GM18508 (cell line): ENCODE measurements around the gene LRP2BP.
"Not testable (repeated sequence)": the region's sequence is repeated elsewhere in the genome, so short reads cannot be mapped to it uniquely, and the experiment has no call there.

ENCODE experiments used
- ATAC-seq: cut with Tn5 transposase; IDR thresholded peaks from one replicate; pipeline ENCODE4 v1.9.1; 2021; ENCODE audit warnings: moderate number of reproducible peaks; ENCODE audit not compliant: insufficient read depth, unreplicated experiment

Gene LRP2BP

GRCh38 chr4:185364886-185365285, 30.8 kb downstream of the LRP2BP start:
- ATAC-seq, result no peak

- ATAC-seq, result no peak
Measured at GRCh38 chr4:185363251-185363650, 32.5 kb downstream of the LRP2BP start.

GRCh38 chr4:185362570-185362969, 33.2 kb downstream of the LRP2BP start:
- ATAC-seq, result not testable (repeated sequence)

- ATAC-seq, result no peak
Measured at GRCh38 chr4:185361872-185362271, 33.9 kb downstream of the LRP2BP start.

GRCh38 chr4:185359767-185360446, 35.8 kb downstream of the LRP2BP start:
- no peak for ATAC-seq

- no peak for ATAC-seq
Measured at GRCh38 chr4:185358959-185359358, 36.8 kb downstream of the LRP2BP start.

GRCh38 chr4:185358514-185358913, 37.2 kb downstream of the LRP2BP start:
- no peak for ATAC-seq

- ATAC-seq, result no peak
Measured at GRCh38 chr4:185357733-185358440, 37.8 kb downstream of the LRP2BP start.

GRCh38 chr4:185357211-185357610, 38.5 kb downstream of the LRP2BP start:
- no peak for ATAC-seq

- ATAC-seq, result no peak
Measured at GRCh38 chr4:185352741-185353140, 43.0 kb downstream of the LRP2BP start.

- no peak for ATAC-seq
Measured at GRCh38 chr4:185352202-185352601, 43.5 kb downstream of the LRP2BP start.

GRCh38 chr4:185351691-185352090, 44.0 kb downstream of the LRP2BP start:
- no peak for ATAC-seq

GRCh38 chr4:185346975-185347601, 48.6 kb downstream of the LRP2BP start:
- ATAC-seq, result no peak

GRCh38 chr4:185344743-185345538, 50.8 kb downstream of the LRP2BP start:
- no peak for ATAC-seq

- no peak for ATAC-seq
Measured at GRCh38 chr4:185343726-185344581, 51.8 kb downstream of the LRP2BP start.

GRCh38 chr4:185341841-185342240, 53.9 kb downstream of the LRP2BP start:
- no peak for ATAC-seq

GRCh38 chr4:185341377-185341776, 54.3 kb downstream of the LRP2BP start:
- ATAC-seq, result no peak

GRCh38 chr4:185339941-185340340, 55.8 kb downstream of the LRP2BP start:
- ATAC-seq, result no peak

GRCh38 chr4:185335579-185335978, 60.1 kb downstream of the LRP2BP start:
- no peak for ATAC-seq

- ATAC-seq, result no peak
Measured at GRCh38 chr4:185334326-185334725, 61.4 kb downstream of the LRP2BP start.
